A549 (cell line): Measurements from ENCODE around the gene TMEM63C. TPM values are rescaled to one million over a fixed set of nuclear protein-coding genes. Genes with fewer than 3 reads are reported as not detected.

ENCODE experiments used
- ATAC-seq, 2 experiments: fragments of 200-7000 bp in 1 of 2; fragments of >200 bp in 1 of 2; cut with Nextera tagmentation in 1 of 2; cut with Tn5 transposase in 1 of 2; 3 replicates each; pipeline versions ENCODE4 v1.8.0 to v1.9.1; 2018 to 2020; ENCODE audit warnings: mild to moderate bottlenecking in 1 of 2, moderate library complexity in 1 of 2
- CTCF ChIA-PET: fragments of 300-600 bp; sonication (Branson Sonifier 250); formaldehyde crosslinking; extraction: SDS; loops from one replicate; lab custom pipeline; 2021; ENCODE audit warnings: antibody characterized with exemption, inconsistent platforms; lab: Yijun Ruan, JAX
- POLR2A ChIA-PET: fragments of 350-600 bp; formaldehyde crosslinking; extraction: SDS; loops from one replicate; lab custom pipeline; 2021; ENCODE audit warnings: antibody characterized with exemption, inconsistent platforms; lab: Yijun Ruan, JAX
- DNase-seq, 2 experiments: peaks; one replicate each; pipeline versions ENCODE4 v3.0.0 to v3.0.0-alpha.2; 2011 to 2016; ENCODE audit warnings: low read depth in 1 of 2, low spot score in 1 of 2
- FAIRE-seq: peaks from 2 replicates; lab custom pipeline; 2011; peaks lifted over from hg19 to GRCh38; lab: Jason Lieb, UNC
- H3K27ac ChIP-seq, 2 experiments: fragments of >200 bp; sonication (Bioruptor Twin); formaldehyde crosslinking; 3 replicates each; pipeline ENCODE4 v1.5.1; 2016 to 2017
- H3K4me1 ChIP-seq: fragments of >200 bp; sonication (Bioruptor Twin); formaldehyde crosslinking; 3 replicates; pipeline ENCODE4 v1.6.1; 2016
- H3K4me2 ChIP-seq: fragments of >200 bp; sonication (Bioruptor Twin); formaldehyde crosslinking; 3 replicates; pipeline ENCODE4 v1.6.1; 2016
- H3K4me3 ChIP-seq: fragments of >200 bp; sonication (Bioruptor Twin); formaldehyde crosslinking; 3 replicates; pipeline ENCODE4 v1.5.1; 2016
- H3K9me3 ChIP-seq: fragments of >200 bp; sonication (Bioruptor Twin); formaldehyde crosslinking; 3 replicates; pipeline ENCODE4 v1.6.1; 2016
- BHLHE40 ChIP-seq: IDR thresholded peaks from 2 replicates; pipeline ENCODE4 v1.6.1; 2012; ENCODE audit warnings: low read depth, low read length, inconsistent platforms
- EHMT2 ChIP-seq: fragments of 200-600 bp; sonication (generic); IDR thresholded peaks from 2 replicates; pipeline ENCODE4 v1.6.1; 2016; ENCODE audit warnings: antibody characterized with exemption, low read depth, mild to moderate bottlenecking, moderate library complexity
- EP300 ChIP-seq, 2 experiments: fragments of >200 bp; sonication (Bioruptor Twin); formaldehyde crosslinking; IDR thresholded peaks; 2 replicates in 1 of 2; 3 replicates in 1 of 2; pipeline ENCODE4 v1.6.1; 2016 to 2017
- GATA3 ChIP-seq: IDR thresholded peaks from 2 replicates; pipeline ENCODE4 v1.6.1; 2012; ENCODE audit warnings: borderline replicate concordance
- HEYL ChIP-seq: fragments of 250-450 bp; sonication (Bioruptor Pico); IDR thresholded peaks from 2 replicates; pipeline ENCODE4 v1.8.0; 2021; ENCODE audit warnings: mild to moderate bottlenecking, moderate library complexity
- JUN ChIP-seq, 2 experiments: fragments of >200 bp; sonication (Bioruptor Twin); formaldehyde crosslinking; IDR thresholded peaks; 2 replicates in 1 of 2; 3 replicates in 1 of 2; pipeline ENCODE4 v1.6.1; 2016 to 2017
- JUNB ChIP-seq: fragments of >200 bp; sonication (Bioruptor Twin); formaldehyde crosslinking; IDR thresholded peaks from 2 replicates; pipeline ENCODE4 v1.6.1; 2016
- KDM5A ChIP-seq: fragments of 200-600 bp; sonication (generic); IDR thresholded peaks from 2 replicates; pipeline ENCODE4 v1.6.1; 2016; ENCODE audit warnings: antibody characterized with exemption, mild to moderate bottlenecking
- MAZ ChIP-seq: fragments of 150-350 bp; IDR thresholded peaks from 2 replicates; pipeline ENCODE4 v1.6.1; 2014; ENCODE audit warnings: antibody characterized with exemption, low read depth, low read length, borderline replicate concordance
- NFE2L2 ChIP-seq: fragments of 150-350 bp; conservative IDR thresholded peaks from 2 replicates; pipeline ENCODE4 v1.6.1; 2014; ENCODE audit warnings: low read length
- PHF8 ChIP-seq: fragments of 200-600 bp; sonication (generic); IDR thresholded peaks from 2 replicates; pipeline ENCODE4 v1.6.1; 2016; ENCODE audit warnings: low read depth, mild to moderate bottlenecking, antibody characterized with exemption, moderate library complexity, borderline replicate concordance
- POLR2AphosphoS2 ChIP-seq: conservative IDR thresholded peaks from 2 replicates; pipeline ENCODE4 v1.6.1; 2012; ENCODE audit warnings: low read length, improper control_type of control experiment, inconsistent platforms
- RAD21 ChIP-seq, 2 experiments: fragments of >200 bp in 1 of 2; sonication (Bioruptor Twin) in 1 of 2; formaldehyde crosslinking in 1 of 2; IDR thresholded peaks in 1 of 2; conservative IDR thresholded peaks in 1 of 2; 2 replicates in 1 of 2; 3 replicates in 1 of 2; pipeline ENCODE4 v1.6.1; 2012 to 2018; ENCODE audit warnings: inconsistent platforms in 1 of 2
- RCOR1 ChIP-seq: fragments of 150-350 bp; IDR thresholded peaks from 2 replicates; pipeline ENCODE4 v1.6.1; 2014; ENCODE audit warnings: antibody characterized with exemption, low read length, low read depth
- RFX5 ChIP-seq: fragments of 450-650 bp; IDR thresholded peaks from 2 replicates; pipeline ENCODE4 v1.7.1; 2014; ENCODE audit warnings: antibody characterized with exemption, mild to moderate bottlenecking, moderate library complexity
- ZC3H11A ChIP-seq: fragments of 450-650 bp; IDR thresholded peaks from 2 replicates; pipeline ENCODE4 v1.6.1; 2014; ENCODE audit warnings: antibody characterized with exemption, mild to moderate bottlenecking
- ZSCAN20 ChIP-seq: fragments of 250-450 bp; sonication (Bioruptor Pico); IDR thresholded peaks from 2 replicates; pipeline ENCODE4 v1.8.0; 2022; ENCODE audit warnings: mild to moderate bottlenecking, moderate library complexity
- WGBS: methylation state at CpG from one replicate; pipeline ENCODE4 v1.1.6; 2017; ENCODE audit errors: missing lambda C conversion rate; 5-methylcytosine and 5-hydroxymethylcytosine counted together
- polyA plus RNA-seq, 4 experiments: library from polyadenylated mRNA; depleted of rRNA in 3 of 4; stranded (reverse); fragments of >200 nt; fragmentation: RNase III in 1 of 4; extraction: RNeasy Plus Mini Kit Qiagen cat#74134 plus additional on column Dnase treatment in 1 of 4; gene quantifications; 2 replicates in 3 of 4; 3 replicates in 1 of 4; pipeline ENCODE4 v1.2.3, GENCODE V29; 2011 to 2017
- TF ChIP-seq, protein P1 (sequence below): fragments of >200 bp; sonication (Bioruptor Twin); formaldehyde crosslinking; IDR thresholded peaks from 2 replicates; pipeline ENCODE4 v1.6.1; 2016
- TF ChIP-seq, protein P2 (sequence below): fragments of 250-450 bp; sonication (Bioruptor Pico); IDR thresholded peaks from 2 replicates; pipeline ENCODE4 v1.5.0; 2021; ENCODE audit warnings: mild to moderate bottlenecking, moderate library complexity, borderline replicate concordance
- TF ChIP-seq, protein P3 (sequence below): fragments of 150-350 bp; IDR thresholded peaks from 2 replicates; pipeline ENCODE4 v1.6.1; 2014; ENCODE audit warnings: low read depth, mild to moderate bottlenecking, low read length
- TF ChIP-seq, protein P4 (sequence below): IDR thresholded peaks from 2 replicates; pipeline ENCODE4 v1.6.1; 2012; ENCODE audit warnings: low read depth, borderline replicate concordance

The TMEM63C gene
- polyA plus RNA-seq, 2 of the 4 experiments (the other 2 are of a cell fraction): 0.43 to 0.57 TPM

DNA sequence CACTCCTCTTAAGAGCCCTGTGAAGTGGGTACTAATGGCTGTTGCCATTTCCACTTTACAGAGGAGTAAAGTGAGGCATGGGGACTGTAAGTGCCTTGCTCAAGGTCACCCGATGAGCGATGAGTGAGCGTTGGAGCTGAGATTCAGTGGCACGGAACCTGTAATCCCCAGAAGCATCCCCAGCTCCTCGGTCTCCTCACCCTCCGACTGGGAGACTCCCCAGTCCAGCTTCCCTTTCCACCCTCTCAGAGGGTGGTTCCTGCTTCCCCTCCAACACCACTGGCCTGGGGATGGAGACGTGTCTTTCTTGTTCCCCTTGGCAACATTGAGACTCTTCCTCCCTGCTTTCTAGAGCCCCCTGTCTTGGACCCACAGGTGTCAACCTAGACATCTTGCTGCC is 32.6 kb downstream of the TMEM63C start (continued):
- TF ChIP-seq KDM5A (no peak), JUN (IDR thresholded peaks at IDR 0.05) (no peak), POLR2AphosphoS2 (no peak), GATA3 (no peak)
- TF ChIP-seq, protein P1, sequence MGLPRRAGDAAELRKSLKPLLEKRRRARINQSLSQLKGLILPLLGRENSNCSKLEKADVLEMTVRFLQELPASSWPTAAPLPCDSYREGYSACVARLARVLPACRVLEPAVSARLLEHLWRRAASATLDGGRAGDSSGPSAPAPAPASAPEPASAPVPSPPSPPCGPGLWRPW: no peak

DNA sequence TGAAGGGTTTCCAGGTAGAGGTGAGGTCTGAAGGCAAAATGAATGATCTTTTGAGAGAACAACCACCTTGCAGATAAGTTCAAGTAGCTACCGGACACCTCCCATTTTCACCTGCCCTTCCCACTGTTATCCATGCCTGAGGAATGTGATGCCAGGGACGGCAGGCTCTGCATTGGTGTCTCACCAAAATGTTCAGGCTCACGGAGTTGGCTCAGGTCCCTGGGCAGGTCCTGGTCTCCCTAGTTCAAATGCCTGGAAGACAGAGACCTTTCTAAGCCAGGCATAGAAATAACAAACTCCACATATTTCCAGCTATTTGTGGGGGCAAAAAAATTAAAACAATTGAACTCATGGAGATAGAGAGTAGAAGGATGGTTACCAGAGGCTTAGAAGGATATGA is 36.0 kb downstream of the TMEM63C start:
- H3K4me2 ChIP-seq: no peak overlapping the region
- ATAC-seq: no peak
- TF ChIP-seq MAZ (no peak), HEYL (CRISPR knock-in tag) (no peak), ZSCAN20 (CRISPR knock-in tag) (no peak), RFX5 (no peak), JUNB (no peak), RAD21 (conservative IDR thresholded peaks at IDR 0.05 in 1 of 2, IDR thresholded peaks at IDR 0.05 in 1 of 2) (no peak), ZC3H11A (no peak), PHF8 (no peak), KDM5A (no peak)
- TF ChIP-seq, protein P2, sequence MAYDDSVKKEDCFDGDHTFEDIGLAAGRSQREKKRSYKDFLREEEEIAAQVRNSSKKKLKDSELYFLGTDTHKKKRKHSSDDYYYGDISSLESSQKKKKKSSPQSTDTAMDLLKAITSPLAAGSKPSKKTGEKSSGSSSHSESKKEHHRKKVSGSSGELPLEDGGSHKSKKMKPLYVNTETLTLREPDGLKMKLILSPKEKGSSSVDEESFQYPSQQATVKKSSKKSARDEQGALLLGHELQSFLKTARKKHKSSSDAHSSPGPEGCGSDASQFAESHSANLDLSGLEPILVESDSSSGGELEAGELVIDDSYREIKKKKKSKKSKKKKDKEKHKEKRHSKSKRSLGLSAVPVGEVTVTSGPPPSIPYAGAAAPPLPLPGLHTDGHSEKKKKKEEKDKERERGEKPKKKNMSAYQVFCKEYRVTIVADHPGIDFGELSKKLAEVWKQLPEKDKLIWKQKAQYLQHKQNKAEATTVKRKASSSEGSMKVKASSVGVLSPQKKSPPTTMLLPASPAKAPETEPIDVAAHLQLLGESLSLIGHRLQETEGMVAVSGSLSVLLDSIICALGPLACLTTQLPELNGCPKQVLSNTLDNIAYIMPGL (CRISPR knock-in tag): no peak
- TF ChIP-seq, protein P3, sequence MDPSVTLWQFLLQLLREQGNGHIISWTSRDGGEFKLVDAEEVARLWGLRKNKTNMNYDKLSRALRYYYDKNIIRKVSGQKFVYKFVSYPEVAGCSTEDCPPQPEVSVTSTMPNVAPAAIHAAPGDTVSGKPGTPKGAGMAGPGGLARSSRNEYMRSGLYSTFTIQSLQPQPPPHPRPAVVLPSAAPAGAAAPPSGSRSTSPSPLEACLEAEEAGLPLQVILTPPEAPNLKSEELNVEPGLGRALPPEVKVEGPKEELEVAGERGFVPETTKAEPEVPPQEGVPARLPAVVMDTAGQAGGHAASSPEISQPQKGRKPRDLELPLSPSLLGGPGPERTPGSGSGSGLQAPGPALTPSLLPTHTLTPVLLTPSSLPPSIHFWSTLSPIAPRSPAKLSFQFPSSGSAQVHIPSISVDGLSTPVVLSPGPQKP: no peak
- TF ChIP-seq, all 56 proteins: peak for 0
- no peak overlapping the region for H3K27ac ChIP-seq
- POLR2A ChIA-PET: no interaction called here
- H3K4me3 ChIP-seq: no peak overlapping the region
- FAIRE-seq (no peak), DNase-seq (no peak)
- H3K4me1 ChIP-seq: no peaks in the 10 kb centered on the region
- CTCF ChIA-PET: interaction anchor here (1.2 to 1.4 kb wide), 3 partner anchors 9 to 78 kb away, joined by 3 read pairs; no protein-coding TSS in a partner anchor
- WGBS: 18% methylated on average over 3 of the region's 3 CpGs
- H3K9me3 ChIP-seq: no peaks in the 10 kb centered on the region

DNA sequence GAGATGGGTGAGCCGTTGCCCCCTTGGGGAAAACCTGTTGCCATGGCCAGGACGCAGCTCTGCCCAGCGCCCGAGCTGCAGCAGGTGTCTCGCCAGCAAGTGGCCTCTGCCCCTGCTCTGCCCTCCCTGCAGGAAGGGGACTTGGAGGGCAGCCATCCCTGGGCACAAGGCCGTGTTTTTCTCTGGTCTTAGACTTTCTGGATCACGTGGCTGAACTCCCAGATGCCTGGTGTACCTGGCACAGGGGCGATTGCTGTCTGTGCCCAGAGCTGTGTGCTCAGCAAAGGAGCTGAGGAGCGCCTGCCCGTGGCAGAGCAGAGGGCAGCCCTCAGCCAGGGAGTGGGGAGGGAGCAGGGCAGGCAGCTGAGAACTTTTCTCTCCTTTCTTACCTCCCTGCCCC is 38.0 kb downstream of the TMEM63C start:
- Histone ChIP-seq H3K4me2 (no peak overlapping the region), H3K9me3 (no peaks in the 10 kb centered on the region), H3K4me1 (no peaks in the 10 kb centered on the region), H3K27ac (no peak overlapping the region), H3K4me3 (no peak overlapping the region)
- DNase-seq: no peak
- POLR2A ChIA-PET: no interaction called here
- 29% methylated on average over 4 of the region's 10 CpGs for WGBS
- TF ChIP-seq KDM5A (no peak), JUNB (no peak), ZC3H11A (no peak), HEYL (CRISPR knock-in tag) (no peak), EHMT2 (no peak), EP300 (IDR thresholded peaks at IDR 0.05) (no peak), RCOR1 (no peak), NFE2L2 (no peak), BHLHE40 (no peak), PHF8 (no peak)
- TF ChIP-seq, protein P4, sequence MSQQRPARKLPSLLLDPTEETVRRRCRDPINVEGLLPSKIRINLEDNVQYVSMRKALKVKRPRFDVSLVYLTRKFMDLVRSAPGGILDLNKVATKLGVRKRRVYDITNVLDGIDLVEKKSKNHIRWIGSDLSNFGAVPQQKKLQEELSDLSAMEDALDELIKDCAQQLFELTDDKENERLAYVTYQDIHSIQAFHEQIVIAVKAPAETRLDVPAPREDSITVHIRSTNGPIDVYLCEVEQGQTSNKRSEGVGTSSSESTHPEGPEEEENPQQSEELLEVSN: no peak
- no peak for FAIRE-seq
- CTCF ChIA-PET: interaction anchor here (0.9 kb wide), 1 partner anchor 66 kb away, joined by 3 read pairs; no protein-coding TSS in a partner anchor
- peak in 1 of 2 experiments; percentile 39; a peak in 3 of 6 replicates for ATAC-seq
